Measurements from ENCODE around the gene TERF2IP.

The TERF2IP gene

GRCh38 chr16:75647492-75648264 lies at the start of gene TERF2IP, which contains the start of gene KARS1:
Gene TERF2IP, plus strand, starts transcription at chr16:75647773. Its CDS starts 110 bp downstream, at chr16:75647883.
Gene KARS1, minus strand, starts transcription at chr16:75647665. Its CDS starts 26 bp downstream, at chr16:75647639.
- TF ChIP-seq TCF12 (IDR thresholded peaks at IDR 0.05; ENCODE audit: low read depth) (no peak; the same call in 1 of the 2 replicates), MAX (IDR thresholded peaks at IDR 0.05) (peak; percentile 25; the same call in 1 of the 2 replicates), CREB1 (IDR thresholded peaks at IDR 0.05; ENCODE audit: low read depth) (peak; percentile 40; the same call in 1 of the 2 replicates), YY1 (IDR thresholded peaks at IDR 0.05; ENCODE audit: low read depth) (peak; percentile 94), TEAD4 (IDR thresholded peaks at IDR 0.05) (no peak), EP300 (IDR thresholded peaks at IDR 0.05; ENCODE audit: borderline replicate concordance) (no peak), ZBTB7A (IDR thresholded peaks at IDR 0.05; ENCODE audit: low read depth) (no peak; the same call in 1 of the 2 replicates), RAD21 (IDR thresholded peaks at IDR 0.05; ENCODE audit: low read depth) (no peak), NFIC (IDR thresholded peaks at IDR 0.05) (no peak; the same call in none of the 2 replicates), EGR1 (IDR thresholded peaks at IDR 0.05) (peak; percentile 32; the same call in 1 of the 2 replicates), TAF1 (IDR thresholded peaks at IDR 0.05; ENCODE audit: low read depth) (peak; percentile 95), USF1 (IDR thresholded peaks at IDR 0.05) (no peak), FOXM1 (IDR thresholded peaks at IDR 0.05; ENCODE audit: borderline replicate concordance, low read depth) (no peak), CEBPB (IDR thresholded peaks at IDR 0.05) (no peak)
- TF ChIP-seq, protein P1, sequence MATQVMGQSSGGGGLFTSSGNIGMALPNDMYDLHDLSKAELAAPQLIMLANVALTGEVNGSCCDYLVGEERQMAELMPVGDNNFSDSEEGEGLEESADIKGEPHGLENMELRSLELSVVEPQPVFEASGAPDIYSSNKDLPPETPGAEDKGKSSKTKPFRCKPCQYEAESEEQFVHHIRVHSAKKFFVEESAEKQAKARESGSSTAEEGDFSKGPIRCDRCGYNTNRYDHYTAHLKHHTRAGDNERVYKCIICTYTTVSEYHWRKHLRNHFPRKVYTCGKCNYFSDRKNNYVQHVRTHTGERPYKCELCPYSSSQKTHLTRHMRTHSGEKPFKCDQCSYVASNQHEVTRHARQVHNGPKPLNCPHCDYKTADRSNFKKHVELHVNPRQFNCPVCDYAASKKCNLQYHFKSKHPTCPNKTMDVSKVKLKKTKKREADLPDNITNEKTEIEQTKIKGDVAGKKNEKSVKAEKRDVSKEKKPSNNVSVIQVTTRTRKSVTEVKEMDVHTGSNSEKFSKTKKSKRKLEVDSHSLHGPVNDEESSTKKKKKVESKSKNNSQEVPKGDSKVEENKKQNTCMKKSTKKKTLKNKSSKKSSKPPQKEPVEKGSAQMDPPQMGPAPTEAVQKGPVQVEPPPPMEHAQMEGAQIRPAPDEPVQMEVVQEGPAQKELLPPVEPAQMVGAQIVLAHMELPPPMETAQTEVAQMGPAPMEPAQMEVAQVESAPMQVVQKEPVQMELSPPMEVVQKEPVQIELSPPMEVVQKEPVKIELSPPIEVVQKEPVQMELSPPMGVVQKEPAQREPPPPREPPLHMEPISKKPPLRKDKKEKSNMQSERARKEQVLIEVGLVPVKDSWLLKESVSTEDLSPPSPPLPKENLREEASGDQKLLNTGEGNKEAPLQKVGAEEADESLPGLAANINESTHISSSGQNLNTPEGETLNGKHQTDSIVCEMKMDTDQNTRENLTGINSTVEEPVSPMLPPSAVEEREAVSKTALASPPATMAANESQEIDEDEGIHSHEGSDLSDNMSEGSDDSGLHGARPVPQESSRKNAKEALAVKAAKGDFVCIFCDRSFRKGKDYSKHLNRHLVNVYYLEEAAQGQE (IDR thresholded peaks at IDR 0.05; ENCODE audit: low read depth) = no peak

DNA sequence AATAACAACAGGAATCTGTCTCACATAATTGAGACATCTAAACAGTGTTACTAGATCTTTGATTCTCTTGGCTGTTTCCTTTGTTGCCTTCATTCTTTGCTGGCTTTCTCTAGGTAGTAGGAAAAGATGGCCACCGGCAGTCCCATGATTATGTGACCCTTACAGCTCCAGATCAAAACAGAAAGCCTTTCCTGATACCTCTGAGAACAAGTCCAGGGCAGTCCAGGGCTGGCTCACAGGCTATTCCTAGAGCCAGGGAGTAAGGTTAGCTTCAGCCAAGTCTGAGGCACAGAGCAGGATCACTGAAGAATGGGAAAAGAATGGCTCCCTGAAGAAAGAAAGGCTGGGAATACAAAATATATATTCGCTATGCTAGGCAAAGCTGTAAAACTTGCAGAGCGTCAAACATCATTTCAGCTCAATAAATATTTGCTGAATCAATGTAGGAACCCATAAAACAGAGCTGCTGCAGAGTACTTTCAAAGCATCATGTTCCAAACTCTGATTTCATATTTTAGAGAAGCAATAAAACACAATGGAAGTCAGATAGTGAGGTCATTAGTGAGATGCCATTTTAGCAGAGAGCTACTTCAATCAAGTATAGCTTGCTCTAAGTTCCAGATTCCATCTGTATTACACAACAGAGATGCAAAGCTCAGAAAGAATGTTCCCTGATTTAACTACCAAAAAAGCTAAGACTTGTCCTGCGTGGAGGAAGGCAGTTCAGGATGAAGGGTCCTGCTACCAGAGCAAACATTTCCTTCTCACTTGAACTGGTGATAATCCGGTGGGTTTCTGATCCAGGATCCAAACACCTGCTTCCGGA lies 47.9 kb upstream of the TERF2IP start:
- TF ChIP-seq EP300 (IDR thresholded peaks at IDR 0.05; ENCODE audit: borderline replicate concordance) = no peak
- no peak for TF ChIP-seq YY1 (IDR thresholded peaks at IDR 0.05; ENCODE audit: low read depth)
- no peak for TF ChIP-seq MAX (IDR thresholded peaks at IDR 0.05)
- TF ChIP-seq EGR1 (IDR thresholded peaks at IDR 0.05) = no peak
- TF ChIP-seq FOXM1 (IDR thresholded peaks at IDR 0.05; ENCODE audit: borderline replicate concordance, low read depth) = no peak

DNA sequence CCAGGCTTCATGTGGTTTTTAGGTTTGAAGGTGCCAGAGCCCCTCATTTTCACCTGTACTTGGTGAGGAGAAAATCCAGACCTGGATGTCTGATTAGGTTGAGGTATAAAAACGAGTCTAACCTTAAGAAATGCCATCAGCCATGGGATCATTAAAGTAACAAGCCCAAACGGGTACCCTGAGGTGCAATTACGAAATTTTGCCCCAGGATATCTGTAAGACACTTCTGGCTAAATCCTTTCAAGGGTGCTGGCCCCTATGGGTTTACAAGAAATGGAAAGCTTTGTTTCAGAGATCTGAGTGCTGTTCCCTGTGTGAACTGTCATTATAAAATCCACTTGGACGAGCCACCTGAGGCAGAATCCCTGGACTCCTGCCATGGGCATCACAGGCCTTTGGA lies 44.3 kb upstream of the TERF2IP start:
- TF ChIP-seq CEBPB (IDR thresholded peaks at IDR 0.05) (no peak), EGR1 (IDR thresholded peaks at IDR 0.05) (no peak), FOXM1 (IDR thresholded peaks at IDR 0.05; ENCODE audit: borderline replicate concordance, low read depth) (no peak), MAX (IDR thresholded peaks at IDR 0.05) (no peak), TAF1 (IDR thresholded peaks at IDR 0.05; ENCODE audit: low read depth) (no peak), YY1 (IDR thresholded peaks at IDR 0.05; ENCODE audit: low read depth) (no peak), EP300 (IDR thresholded peaks at IDR 0.05; ENCODE audit: borderline replicate concordance) (no peak), RAD21 (IDR thresholded peaks at IDR 0.05; ENCODE audit: low read depth) (no peak), USF1 (IDR thresholded peaks at IDR 0.05) (no peak), CREB1 (IDR thresholded peaks at IDR 0.05; ENCODE audit: low read depth) (no peak), ZBTB7A (IDR thresholded peaks at IDR 0.05; ENCODE audit: low read depth) (no peak), TEAD4 (IDR thresholded peaks at IDR 0.05) (no peak), NFIC (IDR thresholded peaks at IDR 0.05) (no peak), TCF12 (IDR thresholded peaks at IDR 0.05; ENCODE audit: low read depth) (no peak)
- TF ChIP-seq, protein P1 (IDR thresholded peaks at IDR 0.05; ENCODE audit: low read depth) = no peak

GRCh38 chr16:75606507-75606906 lies 41.1 kb upstream of the TERF2IP start:
- no peak for TF ChIP-seq TEAD4 (IDR thresholded peaks at IDR 0.05)
- TF ChIP-seq YY1 (IDR thresholded peaks at IDR 0.05; ENCODE audit: low read depth) = no peak
- TF ChIP-seq NFIC (IDR thresholded peaks at IDR 0.05) = no peak
- TF ChIP-seq TAF1 (IDR thresholded peaks at IDR 0.05; ENCODE audit: low read depth) = no peak
- TF ChIP-seq ZBTB7A (IDR thresholded peaks at IDR 0.05; ENCODE audit: low read depth) = no peak
- no peak for TF ChIP-seq RAD21 (IDR thresholded peaks at IDR 0.05; ENCODE audit: low read depth)
- no peak for TF ChIP-seq CREB1 (IDR thresholded peaks at IDR 0.05; ENCODE audit: low read depth)
- no peak for TF ChIP-seq USF1 (IDR thresholded peaks at IDR 0.05)
- TF ChIP-seq EGR1 (IDR thresholded peaks at IDR 0.05) = no peak
- no peak for TF ChIP-seq CEBPB (IDR thresholded peaks at IDR 0.05)
- TF ChIP-seq, protein P1 (IDR thresholded peaks at IDR 0.05; ENCODE audit: low read depth) = no peak
- no peak for TF ChIP-seq TCF12 (IDR thresholded peaks at IDR 0.05; ENCODE audit: low read depth)
- TF ChIP-seq MAX (IDR thresholded peaks at IDR 0.05) = no peak
- no peak for TF ChIP-seq EP300 (IDR thresholded peaks at IDR 0.05; ENCODE audit: borderline replicate concordance)

Measured in Ishikawa (cell line).